Activated T-cell treated with anti-CD3 and anti-CD28 coated beads, Interleukin-2, amount 50 U/mL, for 24 hours (primary cell): ENCODE data around the gene ADAM11.
"Not testable (repeated sequence)": the region's sequence is repeated elsewhere in the genome, so short reads cannot be mapped to it uniquely, and the experiment has no call there.

ENCODE experiments used
- DNase-seq: peaks from one replicate; pipeline ENCODE4 v3.0.0-alpha.2; 2020
- H3K27ac Mint-ChIP-seq: 2 replicates; pipeline ENCODE4 v1.8.0; 2020; ENCODE audit warnings: mild to moderate bottlenecking, mixed read lengths
- H3K27me3 Mint-ChIP-seq: 2 replicates; pipeline ENCODE4 v1.8.0; 2020; ENCODE audit warnings: mixed read lengths
- H3K36me3 Mint-ChIP-seq: 2 replicates; pipeline ENCODE4 v1.8.0; 2020; ENCODE audit warnings: low read depth, mixed read lengths
- H3K4me1 Mint-ChIP-seq: 2 replicates; pipeline ENCODE4 v1.8.0; 2020; ENCODE audit warnings: low read depth, mixed read lengths
- H3K4me3 Mint-ChIP-seq: 2 replicates; pipeline ENCODE4 v1.8.0; 2020; ENCODE audit warnings: mild to moderate bottlenecking, moderate library complexity, mixed read lengths
- H3K9me3 Mint-ChIP-seq: 2 replicates; pipeline ENCODE4 v1.8.0; 2020; ENCODE audit warnings: mixed read lengths

Gene ADAM11

DNA sequence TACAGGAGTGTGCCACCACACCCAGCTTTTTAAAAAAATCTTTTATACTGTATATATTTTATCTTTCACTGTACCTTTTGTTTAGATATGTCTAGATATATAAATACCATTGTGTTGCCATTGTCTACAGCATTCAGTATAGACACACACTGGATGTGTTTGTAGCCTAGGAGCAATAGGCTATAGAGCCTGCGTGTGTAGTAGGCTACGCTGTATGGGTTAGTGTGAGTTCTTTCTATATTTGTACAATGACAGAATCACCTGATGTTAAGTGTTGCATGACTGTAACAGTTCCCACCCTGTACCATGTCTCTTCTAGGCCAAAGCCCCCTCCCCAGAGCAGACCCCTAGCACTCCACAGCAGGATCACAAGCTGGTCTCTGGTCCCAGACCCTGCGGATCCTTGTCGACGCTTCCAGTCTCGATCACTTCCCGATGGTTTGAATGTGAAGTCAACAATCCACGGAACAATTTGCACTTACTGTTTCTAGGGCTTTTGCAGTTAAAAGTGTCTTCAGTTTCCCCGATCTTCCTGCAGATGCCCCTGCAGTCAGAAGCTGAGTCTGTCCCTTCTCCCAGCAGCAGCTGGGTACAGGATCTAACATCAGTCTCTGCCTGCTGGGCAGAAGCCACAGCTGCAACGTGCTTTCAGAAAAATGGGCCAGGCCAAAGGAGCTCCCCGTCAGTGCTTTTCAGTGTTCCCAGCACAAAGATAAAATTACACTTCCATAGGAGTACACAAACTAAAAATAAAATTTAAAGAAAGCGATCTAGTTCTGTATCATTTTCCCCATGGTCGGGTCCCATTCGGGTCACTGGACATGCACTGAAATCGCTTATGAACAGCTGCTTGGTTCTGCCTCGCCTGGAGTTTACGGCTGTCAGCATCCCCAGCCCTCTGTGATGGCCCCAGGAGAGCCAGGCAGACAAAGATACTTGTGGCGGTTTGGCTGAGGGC, 35.4 kb downstream of the ADAM11 start:
- no peak for DNase-seq
- Mint-ChIP-seq H3K27ac (no peak overlapping the region), H3K4me1 (peaks cover 4% of the 10 kb centered on the region), H3K27me3 (no peaks in the 10 kb centered on the region), H3K36me3 (no peaks in the 10 kb centered on the region), H3K9me3 (no peaks in the 10 kb centered on the region), H3K4me3 (no peak overlapping the region)

GRCh38 chr17:44794851-44795413, 36.1 kb downstream of the ADAM11 start:
- Mint-ChIP-seq H3K36me3 (no peaks in the 10 kb centered on the region), H3K4me1 (peaks cover 4% of the 10 kb centered on the region), H3K27me3 (no peaks in the 10 kb centered on the region), H3K27ac (no peak overlapping the region), H3K4me3 (no peak overlapping the region), H3K9me3 (no peaks in the 10 kb centered on the region)
- DNase-seq: no peak

- Mint-ChIP-seq H3K36me3 (no peaks in the 10 kb centered on the region), H3K9me3 (no peaks in the 10 kb centered on the region), H3K27ac (no peak overlapping the region), H3K27me3 (no peaks in the 10 kb centered on the region), H3K4me1 (peaks cover 4% of the 10 kb centered on the region), H3K4me3 (no peak overlapping the region)
- DNase-seq: no peak
Measured at GRCh38 chr17:44795421-44795820, 36.6 kb downstream of the ADAM11 start.

DNA sequence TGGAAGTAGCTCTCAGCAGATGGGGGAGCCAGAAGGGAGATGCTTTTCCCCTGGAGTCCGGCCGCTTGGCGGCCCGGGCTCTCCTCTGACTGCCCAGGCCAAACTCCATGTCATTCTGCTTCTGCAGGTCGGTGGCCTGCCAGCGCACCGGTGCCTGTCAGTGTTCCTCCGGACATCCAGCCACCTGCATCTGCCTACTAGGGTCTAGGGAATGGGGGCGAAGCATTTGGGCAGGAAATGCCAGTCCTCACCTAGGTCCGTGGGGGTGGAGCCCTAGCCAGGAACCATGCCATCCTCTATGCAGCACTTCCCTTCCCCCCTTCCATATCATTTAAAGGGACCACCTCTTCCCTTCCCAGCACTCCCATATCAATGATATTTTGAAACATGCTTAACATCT, 37.1 kb downstream of the ADAM11 start:
- Mint-ChIP-seq H3K36me3 (no peaks in the 10 kb centered on the region), H3K4me3 (no peak overlapping the region), H3K9me3 (no peaks in the 10 kb centered on the region), H3K4me1 (peaks cover 4% of the 10 kb centered on the region), H3K27ac (no peak overlapping the region), H3K27me3 (no peaks in the 10 kb centered on the region)
- no peak for DNase-seq

GRCh38 chr17:44796731-44797130, 37.9 kb downstream of the ADAM11 start:
- peaks cover 4% of the 10 kb centered on the region for H3K4me1 Mint-ChIP-seq
- H3K36me3 Mint-ChIP-seq: no peaks in the 10 kb centered on the region
- H3K4me3 Mint-ChIP-seq: no peak overlapping the region
- no peaks in the 10 kb centered on the region for H3K9me3 Mint-ChIP-seq
- DNase-seq: no peak
- no peaks in the 10 kb centered on the region for H3K27me3 Mint-ChIP-seq
- H3K27ac Mint-ChIP-seq: no peak overlapping the region

DNA sequence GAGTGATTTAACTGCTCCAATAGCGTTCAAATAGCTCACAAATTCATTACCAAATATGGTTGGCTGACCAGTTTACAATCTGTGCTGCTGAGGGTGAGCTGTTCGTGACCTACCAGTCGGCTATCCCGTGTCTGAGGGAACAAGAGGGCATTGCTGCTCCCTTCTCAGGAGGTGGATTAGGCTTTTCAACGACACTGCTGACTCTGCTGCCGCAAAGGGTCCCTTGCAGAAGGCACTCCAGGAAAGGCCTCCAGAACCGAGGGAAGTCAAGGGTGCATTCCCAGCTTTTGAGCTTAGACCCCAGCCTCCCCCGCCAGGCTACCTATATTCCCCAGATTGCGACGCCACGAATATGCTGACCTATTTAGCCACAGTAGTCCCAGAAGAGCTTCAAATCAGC, 39.0 kb downstream of the ADAM11 start:
- H3K36me3 Mint-ChIP-seq: no peaks in the 10 kb centered on the region
- H3K9me3 Mint-ChIP-seq: no peaks in the 10 kb centered on the region
- H3K27ac Mint-ChIP-seq: no peak overlapping the region
- H3K4me3 Mint-ChIP-seq: no peak overlapping the region
- DNase-seq: no peak
- H3K4me1 Mint-ChIP-seq: peaks cover 4% of the 10 kb centered on the region
- no peaks in the 10 kb centered on the region for H3K27me3 Mint-ChIP-seq

GRCh38 chr17:44798356-44798755, 39.6 kb downstream of the ADAM11 start:
- no peak overlapping the region for H3K4me3 Mint-ChIP-seq
- H3K9me3 Mint-ChIP-seq: no peaks in the 10 kb centered on the region

DNA sequence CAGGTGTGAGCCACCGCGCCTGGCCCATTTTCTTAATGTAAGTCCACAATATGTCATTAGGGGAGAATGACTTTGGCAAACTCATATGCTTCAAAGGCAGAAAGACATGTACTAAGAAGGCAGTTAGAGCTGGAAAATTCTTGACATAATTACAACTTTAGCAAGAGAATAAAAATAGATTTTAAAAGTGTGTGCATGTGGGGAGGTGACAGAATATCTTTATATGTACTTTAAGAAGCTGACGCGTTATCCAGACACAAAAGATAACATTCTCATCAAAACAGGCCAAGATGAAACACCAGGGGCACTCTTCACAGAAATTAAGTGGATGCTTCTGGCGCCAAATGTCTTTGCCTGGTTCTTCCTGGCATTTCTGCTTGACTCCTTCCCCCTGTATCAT, 43.1 kb downstream of the ADAM11 start:
- Mint-ChIP-seq H3K4me3 (no peak overlapping the region), H3K4me1 (no peaks in the 10 kb centered on the region), H3K27ac (no peak overlapping the region), H3K27me3 (peaks cover 5% of the 10 kb centered on the region), H3K36me3 (peaks cover 4% of the 10 kb centered on the region), H3K9me3 (no peaks in the 10 kb centered on the region)
- no peak for DNase-seq

More at GRCh38 chr17:44798356-44798755, 39.6 kb downstream of the ADAM11 start:
- DNase-seq: no peak
- H3K4me1 Mint-ChIP-seq: peaks cover 4% of the 10 kb centered on the region
- no peak overlapping the region for H3K27ac Mint-ChIP-seq
- H3K36me3 Mint-ChIP-seq: no peaks in the 10 kb centered on the region
- no peaks in the 10 kb centered on the region for H3K27me3 Mint-ChIP-seq

GRCh38 chr17:44804302-44805089, 45.7 kb downstream of the ADAM11 start:
- H3K36me3 Mint-ChIP-seq: peaks cover 4% of the 10 kb centered on the region
- H3K27me3 Mint-ChIP-seq: peaks cover 12% of the 10 kb centered on the region
- no peak overlapping the region for H3K27ac Mint-ChIP-seq
- DNase-seq: no peak
- no peak overlapping the region for H3K4me3 Mint-ChIP-seq
- H3K9me3 Mint-ChIP-seq: no peaks in the 10 kb centered on the region
- no peaks in the 10 kb centered on the region for H3K4me1 Mint-ChIP-seq

GRCh38 chr17:44807093-44807816, 48.5 kb downstream of the ADAM11 start:
- Mint-ChIP-seq H3K4me1 (no peaks in the 10 kb centered on the region), H3K36me3 (peaks cover 4% of the 10 kb centered on the region), H3K4me3 (no peak overlapping the region), H3K27me3 (peaks cover 12% of the 10 kb centered on the region), H3K27ac (no peak overlapping the region), H3K9me3 (no peaks in the 10 kb centered on the region)
- DNase-seq: no peak

DNA sequence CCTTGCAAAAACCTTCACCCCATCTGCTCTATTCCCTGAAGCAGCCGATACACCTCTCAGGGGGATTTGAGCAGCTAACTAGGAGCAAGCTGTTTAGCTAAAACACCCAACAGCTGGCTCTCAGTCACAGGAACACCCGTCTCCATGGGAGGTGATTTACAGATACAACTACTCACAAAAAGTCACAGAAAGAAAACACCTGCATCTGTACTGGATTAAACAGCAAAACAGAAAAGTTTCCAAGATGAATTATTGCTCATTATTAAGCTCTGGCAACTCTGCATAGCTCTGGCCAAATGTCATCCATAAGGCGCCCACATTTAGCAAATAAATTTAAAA, 49.0 kb downstream of the ADAM11 start:
- Mint-ChIP-seq H3K27ac (no peak overlapping the region), H3K27me3 (peaks cover 12% of the 10 kb centered on the region), H3K4me1 (no peaks in the 10 kb centered on the region), H3K9me3 (no peaks in the 10 kb centered on the region), H3K36me3 (peaks cover 4% of the 10 kb centered on the region), H3K4me3 (no peak overlapping the region)
- DNase-seq: no peak

DNA sequence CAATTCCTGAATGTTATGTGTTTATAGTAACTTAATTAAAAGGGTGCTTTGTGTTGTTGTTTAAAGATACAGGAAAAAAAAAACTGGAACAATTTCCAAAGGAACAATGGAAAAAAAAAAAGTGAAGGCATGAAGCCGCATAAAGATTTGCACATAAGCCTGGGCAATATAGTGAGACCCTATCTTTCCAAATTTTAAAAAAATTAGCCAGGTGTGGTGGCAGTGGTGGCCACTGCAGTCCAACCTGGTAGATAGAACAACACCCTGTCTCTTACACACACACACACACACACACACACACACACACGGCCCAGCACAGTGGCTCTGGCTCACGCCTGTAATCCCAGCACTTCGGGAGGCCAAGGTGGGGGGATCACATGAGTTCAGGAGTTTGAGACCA, 49.4 kb downstream of the ADAM11 start:
- Mint-ChIP-seq H3K27me3 (peaks cover 12% of the 10 kb centered on the region), H3K9me3 (no peaks in the 10 kb centered on the region), H3K4me1 (no peaks in the 10 kb centered on the region), H3K36me3 (peaks cover 4% of the 10 kb centered on the region), H3K4me3 (no peak overlapping the region), H3K27ac (no peak overlapping the region)
- no peak for DNase-seq

- not testable (repeated sequence) for H3K27ac Mint-ChIP-seq, DNase-seq, H3K9me3 Mint-ChIP-seq, H3K36me3 Mint-ChIP-seq, H3K4me1 Mint-ChIP-seq, H3K4me3 Mint-ChIP-seq
- peaks cover 12% of the 10 kb centered on the region for H3K27me3 Mint-ChIP-seq
Measured at GRCh38 chr17:44808656-44809388, 50.0 kb downstream of the ADAM11 start.

DNA sequence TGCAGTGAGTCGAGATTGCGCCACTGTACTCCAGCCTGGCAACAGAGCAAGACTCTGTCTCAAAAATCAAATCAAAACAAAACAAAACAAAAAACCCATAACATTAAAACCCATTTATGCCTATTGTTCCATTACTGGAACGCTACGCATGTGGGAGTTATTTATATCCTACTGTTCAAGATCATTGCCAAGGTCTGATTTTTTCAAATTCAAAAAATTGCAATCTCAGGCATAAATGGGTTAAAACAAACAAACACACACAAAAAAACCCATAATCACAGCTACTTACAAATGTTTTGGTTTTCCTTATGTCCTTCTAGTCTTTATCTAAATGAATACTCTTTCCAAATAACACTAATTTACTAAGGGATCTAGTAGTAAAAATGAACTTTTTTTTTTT, 53.5 kb downstream of the ADAM11 start:
- no peaks in the 10 kb centered on the region for H3K9me3 Mint-ChIP-seq
- no peak overlapping the region for H3K4me3 Mint-ChIP-seq
- no peaks in the 10 kb centered on the region for H3K36me3 Mint-ChIP-seq
- DNase-seq: no peak
- no peak overlapping the region for H3K27ac Mint-ChIP-seq
- H3K27me3 Mint-ChIP-seq: peaks cover 7% of the 10 kb centered on the region
- no peaks in the 10 kb centered on the region for H3K4me1 Mint-ChIP-seq
